ENCODE measurements around the gene HNMT. TPM values are rescaled to one million over a fixed set of nuclear protein-coding genes. Genes with fewer than 3 reads are reported as not detected.

HNMT gene
- total RNA-seq, 1 experiment from 2014 or later, result 3.1 TPM

DNA sequence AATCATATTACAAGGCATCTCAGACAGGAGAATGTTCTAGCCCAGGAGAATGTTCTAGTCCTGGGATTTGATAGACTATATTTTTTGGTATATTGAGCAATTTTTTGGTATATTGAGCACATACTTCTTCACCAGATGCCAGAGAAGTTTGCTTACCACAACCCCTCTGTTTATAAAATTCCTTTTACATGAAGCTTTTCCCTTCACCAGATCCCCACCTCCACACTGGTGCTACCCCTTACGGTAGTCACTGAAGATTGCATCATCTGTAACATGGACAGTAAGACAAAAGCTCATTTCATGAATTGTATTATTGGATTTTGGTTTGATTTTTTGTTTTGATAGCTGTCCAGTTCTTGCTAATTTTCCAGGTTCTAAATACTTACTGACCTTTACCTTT is 7.2 kb upstream of the HNMT start:
- no peak for ATAC-seq
- POLR2A ChIA-PET, result no interaction called here
- H3K4me3 Mint-ChIP-seq, result no peak overlapping the region
- H3K27ac Mint-ChIP-seq, result no peak overlapping the region
- no peak for DNase-seq (ENCODE audit: low spot score)
- H3K4me1 Mint-ChIP-seq, result peaks cover 18% of the 10 kb centered on the region
- H3K36me3 Mint-ChIP-seq, result no peaks in the 10 kb centered on the region
- peak; percentile 97 for TF ChIP-seq GABPB1 (CRISPR knock-in tag; IDR thresholded peaks at IDR 0.05)
- TF ChIP-seq, protein P1, sequence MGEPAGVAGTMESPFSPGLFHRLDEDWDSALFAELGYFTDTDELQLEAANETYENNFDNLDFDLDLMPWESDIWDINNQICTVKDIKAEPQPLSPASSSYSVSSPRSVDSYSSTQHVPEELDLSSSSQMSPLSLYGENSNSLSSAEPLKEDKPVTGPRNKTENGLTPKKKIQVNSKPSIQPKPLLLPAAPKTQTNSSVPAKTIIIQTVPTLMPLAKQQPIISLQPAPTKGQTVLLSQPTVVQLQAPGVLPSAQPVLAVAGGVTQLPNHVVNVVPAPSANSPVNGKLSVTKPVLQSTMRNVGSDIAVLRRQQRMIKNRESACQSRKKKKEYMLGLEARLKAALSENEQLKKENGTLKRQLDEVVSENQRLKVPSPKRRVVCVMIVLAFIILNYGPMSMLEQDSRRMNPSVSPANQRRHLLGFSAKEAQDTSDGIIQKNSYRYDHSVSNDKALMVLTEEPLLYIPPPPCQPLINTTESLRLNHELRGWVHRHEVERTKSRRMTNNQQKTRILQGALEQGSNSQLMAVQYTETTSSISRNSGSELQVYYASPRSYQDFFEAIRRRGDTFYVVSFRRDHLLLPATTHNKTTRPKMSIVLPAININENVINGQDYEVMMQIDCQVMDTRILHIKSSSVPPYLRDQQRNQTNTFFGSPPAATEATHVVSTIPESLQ (CRISPR knock-in tag; IDR thresholded peaks at IDR 0.05), result no peak
- peaks cover 4% of the 10 kb centered on the region for H3K9me3 Mint-ChIP-seq
- no peaks in the 10 kb centered on the region for H3K27me3 Mint-ChIP-seq (ENCODE audit: low read depth)
- CTCF ChIA-PET, result no interaction called here

DNA sequence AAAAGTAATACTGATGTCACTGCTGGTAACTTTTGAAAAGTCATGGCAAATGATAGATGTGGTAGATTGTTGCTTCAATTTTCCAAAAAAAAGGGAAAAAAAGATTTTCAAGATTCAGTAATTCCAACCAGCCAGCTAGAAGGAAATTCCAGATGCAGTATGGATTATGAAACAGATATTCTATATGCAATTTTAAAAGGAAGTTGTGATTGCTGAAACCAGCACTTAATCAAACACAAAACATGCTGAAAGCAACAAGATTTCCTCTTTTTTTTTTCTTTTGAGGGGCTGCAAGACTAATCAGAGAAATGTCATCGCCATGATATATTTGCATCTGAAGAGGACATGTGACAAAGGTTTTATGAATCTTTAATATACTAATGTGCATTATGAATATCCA is 5.1 kb upstream of the HNMT start:
- DNase-seq (ENCODE audit: low spot score) (no peak), ATAC-seq (no peak)
- POLR2A ChIA-PET, result no interaction called here
- Mint-ChIP-seq H3K9me3 (peaks cover 4% of the 10 kb centered on the region), H3K36me3 (no peaks in the 10 kb centered on the region), H3K27me3 (ENCODE audit: low read depth) (no peaks in the 10 kb centered on the region), H3K4me1 (peaks cover 20% of the 10 kb centered on the region), H3K27ac (no peak overlapping the region), H3K4me3 (no peak overlapping the region)
- CTCF ChIA-PET, result no interaction called here
- no peak for TF ChIP-seq TEAD4 (CRISPR knock-in tag; IDR thresholded peaks at IDR 0.05)
- TF ChIP-seq FOXJ3 (CRISPR knock-in tag; IDR thresholded peaks at IDR 0.05; ENCODE audit: borderline replicate concordance), result no peak
- TF ChIP-seq, protein P2, sequence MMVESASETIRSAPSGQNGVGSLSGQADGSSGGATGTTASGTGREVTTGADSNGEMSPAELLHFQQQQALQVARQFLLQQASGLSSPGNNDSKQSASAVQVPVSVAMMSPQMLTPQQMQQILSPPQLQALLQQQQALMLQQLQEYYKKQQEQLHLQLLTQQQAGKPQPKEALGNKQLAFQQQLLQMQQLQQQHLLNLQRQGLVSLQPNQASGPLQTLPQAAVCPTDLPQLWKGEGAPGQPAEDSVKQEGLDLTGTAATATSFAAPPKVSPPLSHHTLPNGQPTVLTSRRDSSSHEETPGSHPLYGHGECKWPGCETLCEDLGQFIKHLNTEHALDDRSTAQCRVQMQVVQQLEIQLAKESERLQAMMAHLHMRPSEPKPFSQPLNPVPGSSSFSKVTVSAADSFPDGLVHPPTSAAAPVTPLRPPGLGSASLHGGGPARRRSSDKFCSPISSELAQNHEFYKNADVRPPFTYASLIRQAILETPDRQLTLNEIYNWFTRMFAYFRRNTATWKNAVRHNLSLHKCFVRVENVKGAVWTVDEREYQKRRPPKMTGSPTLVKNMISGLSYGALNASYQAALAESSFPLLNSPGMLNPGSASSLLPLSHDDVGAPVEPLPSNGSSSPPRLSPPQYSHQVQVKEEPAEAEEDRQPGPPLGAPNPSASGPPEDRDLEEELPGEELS (CRISPR knock-in tag; IDR thresholded peaks at IDR 0.05), result no peak
- TF ChIP-seq ZNF423 (CRISPR knock-in tag; IDR thresholded peaks at IDR 0.05), result no peak
- TF ChIP-seq, protein P3, sequence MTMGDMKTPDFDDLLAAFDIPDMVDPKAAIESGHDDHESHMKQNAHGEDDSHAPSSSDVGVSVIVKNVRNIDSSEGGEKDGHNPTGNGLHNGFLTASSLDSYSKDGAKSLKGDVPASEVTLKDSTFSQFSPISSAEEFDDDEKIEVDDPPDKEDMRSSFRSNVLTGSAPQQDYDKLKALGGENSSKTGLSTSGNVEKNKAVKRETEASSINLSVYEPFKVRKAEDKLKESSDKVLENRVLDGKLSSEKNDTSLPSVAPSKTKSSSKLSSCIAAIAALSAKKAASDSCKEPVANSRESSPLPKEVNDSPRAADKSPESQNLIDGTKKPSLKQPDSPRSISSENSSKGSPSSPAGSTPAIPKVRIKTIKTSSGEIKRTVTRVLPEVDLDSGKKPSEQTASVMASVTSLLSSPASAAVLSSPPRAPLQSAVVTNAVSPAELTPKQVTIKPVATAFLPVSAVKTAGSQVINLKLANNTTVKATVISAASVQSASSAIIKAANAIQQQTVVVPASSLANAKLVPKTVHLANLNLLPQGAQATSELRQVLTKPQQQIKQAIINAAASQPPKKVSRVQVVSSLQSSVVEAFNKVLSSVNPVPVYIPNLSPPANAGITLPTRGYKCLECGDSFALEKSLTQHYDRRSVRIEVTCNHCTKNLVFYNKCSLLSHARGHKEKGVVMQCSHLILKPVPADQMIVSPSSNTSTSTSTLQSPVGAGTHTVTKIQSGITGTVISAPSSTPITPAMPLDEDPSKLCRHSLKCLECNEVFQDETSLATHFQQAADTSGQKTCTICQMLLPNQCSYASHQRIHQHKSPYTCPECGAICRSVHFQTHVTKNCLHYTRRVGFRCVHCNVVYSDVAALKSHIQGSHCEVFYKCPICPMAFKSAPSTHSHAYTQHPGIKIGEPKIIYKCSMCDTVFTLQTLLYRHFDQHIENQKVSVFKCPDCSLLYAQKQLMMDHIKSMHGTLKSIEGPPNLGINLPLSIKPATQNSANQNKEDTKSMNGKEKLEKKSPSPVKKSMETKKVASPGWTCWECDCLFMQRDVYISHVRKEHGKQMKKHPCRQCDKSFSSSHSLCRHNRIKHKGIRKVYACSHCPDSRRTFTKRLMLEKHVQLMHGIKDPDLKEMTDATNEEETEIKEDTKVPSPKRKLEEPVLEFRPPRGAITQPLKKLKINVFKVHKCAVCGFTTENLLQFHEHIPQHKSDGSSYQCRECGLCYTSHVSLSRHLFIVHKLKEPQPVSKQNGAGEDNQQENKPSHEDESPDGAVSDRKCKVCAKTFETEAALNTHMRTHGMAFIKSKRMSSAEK (CRISPR knock-in tag; IDR thresholded peaks at IDR 0.05; ENCODE audit: borderline replicate concordance), result no peak
- no peak for TF ChIP-seq MXD4 (CRISPR knock-in tag; IDR thresholded peaks at IDR 0.05; ENCODE audit: borderline replicate concordance)
- TF ChIP-seq, protein P4, sequence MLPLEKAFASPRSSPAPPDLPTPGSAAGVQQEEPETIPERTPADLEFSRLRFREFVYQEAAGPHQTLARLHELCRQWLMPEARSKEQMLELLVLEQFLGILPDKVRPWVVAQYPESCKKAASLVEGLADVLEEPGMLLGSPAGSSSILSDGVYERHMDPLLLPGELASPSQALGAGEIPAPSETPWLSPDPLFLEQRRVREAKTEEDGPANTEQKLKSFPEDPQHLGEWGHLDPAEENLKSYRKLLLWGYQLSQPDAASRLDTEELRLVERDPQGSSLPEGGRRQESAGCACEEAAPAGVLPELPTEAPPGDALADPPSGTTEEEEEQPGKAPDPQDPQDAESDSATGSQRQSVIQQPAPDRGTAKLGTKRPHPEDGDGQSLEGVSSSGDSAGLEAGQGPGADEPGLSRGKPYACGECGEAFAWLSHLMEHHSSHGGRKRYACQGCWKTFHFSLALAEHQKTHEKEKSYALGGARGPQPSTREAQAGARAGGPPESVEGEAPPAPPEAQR (CRISPR knock-in tag; IDR thresholded peaks at IDR 0.05), result no peak
- TF ChIP-seq, protein P5, sequence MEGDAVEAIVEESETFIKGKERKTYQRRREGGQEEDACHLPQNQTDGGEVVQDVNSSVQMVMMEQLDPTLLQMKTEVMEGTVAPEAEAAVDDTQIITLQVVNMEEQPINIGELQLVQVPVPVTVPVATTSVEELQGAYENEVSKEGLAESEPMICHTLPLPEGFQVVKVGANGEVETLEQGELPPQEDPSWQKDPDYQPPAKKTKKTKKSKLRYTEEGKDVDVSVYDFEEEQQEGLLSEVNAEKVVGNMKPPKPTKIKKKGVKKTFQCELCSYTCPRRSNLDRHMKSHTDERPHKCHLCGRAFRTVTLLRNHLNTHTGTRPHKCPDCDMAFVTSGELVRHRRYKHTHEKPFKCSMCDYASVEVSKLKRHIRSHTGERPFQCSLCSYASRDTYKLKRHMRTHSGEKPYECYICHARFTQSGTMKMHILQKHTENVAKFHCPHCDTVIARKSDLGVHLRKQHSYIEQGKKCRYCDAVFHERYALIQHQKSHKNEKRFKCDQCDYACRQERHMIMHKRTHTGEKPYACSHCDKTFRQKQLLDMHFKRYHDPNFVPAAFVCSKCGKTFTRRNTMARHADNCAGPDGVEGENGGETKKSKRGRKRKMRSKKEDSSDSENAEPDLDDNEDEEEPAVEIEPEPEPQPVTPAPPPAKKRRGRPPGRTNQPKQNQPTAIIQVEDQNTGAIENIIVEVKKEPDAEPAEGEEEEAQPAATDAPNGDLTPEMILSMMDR (IDR thresholded peaks at IDR 0.05), result no peak
- TF ChIP-seq TP53 (CRISPR knock-in tag; IDR thresholded peaks at IDR 0.05), result no peak
- TF ChIP-seq ATF1 (CRISPR knock-in tag; IDR thresholded peaks at IDR 0.05), result no peak
- TF ChIP-seq, protein P6, sequence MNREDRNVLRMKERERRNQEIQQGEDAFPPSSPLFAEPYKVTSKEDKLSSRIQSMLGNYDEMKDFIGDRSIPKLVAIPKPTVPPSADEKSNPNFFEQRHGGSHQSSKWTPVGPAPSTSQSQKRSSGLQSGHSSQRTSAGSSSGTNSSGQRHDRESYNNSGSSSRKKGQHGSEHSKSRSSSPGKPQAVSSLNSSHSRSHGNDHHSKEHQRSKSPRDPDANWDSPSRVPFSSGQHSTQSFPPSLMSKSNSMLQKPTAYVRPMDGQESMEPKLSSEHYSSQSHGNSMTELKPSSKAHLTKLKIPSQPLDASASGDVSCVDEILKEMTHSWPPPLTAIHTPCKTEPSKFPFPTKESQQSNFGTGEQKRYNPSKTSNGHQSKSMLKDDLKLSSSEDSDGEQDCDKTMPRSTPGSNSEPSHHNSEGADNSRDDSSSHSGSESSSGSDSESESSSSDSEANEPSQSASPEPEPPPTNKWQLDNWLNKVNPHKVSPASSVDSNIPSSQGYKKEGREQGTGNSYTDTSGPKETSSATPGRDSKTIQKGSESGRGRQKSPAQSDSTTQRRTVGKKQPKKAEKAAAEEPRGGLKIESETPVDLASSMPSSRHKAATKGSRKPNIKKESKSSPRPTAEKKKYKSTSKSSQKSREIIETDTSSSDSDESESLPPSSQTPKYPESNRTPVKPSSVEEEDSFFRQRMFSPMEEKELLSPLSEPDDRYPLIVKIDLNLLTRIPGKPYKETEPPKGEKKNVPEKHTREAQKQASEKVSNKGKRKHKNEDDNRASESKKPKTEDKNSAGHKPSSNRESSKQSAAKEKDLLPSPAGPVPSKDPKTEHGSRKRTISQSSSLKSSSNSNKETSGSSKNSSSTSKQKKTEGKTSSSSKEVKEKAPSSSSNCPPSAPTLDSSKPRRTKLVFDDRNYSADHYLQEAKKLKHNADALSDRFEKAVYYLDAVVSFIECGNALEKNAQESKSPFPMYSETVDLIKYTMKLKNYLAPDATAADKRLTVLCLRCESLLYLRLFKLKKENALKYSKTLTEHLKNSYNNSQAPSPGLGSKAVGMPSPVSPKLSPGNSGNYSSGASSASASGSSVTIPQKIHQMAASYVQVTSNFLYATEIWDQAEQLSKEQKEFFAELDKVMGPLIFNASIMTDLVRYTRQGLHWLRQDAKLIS (CRISPR knock-in tag; IDR thresholded peaks at IDR 0.05; ENCODE audit: borderline replicate concordance), result no peak
- TF ChIP-seq RELA (CRISPR knock-in tag; IDR thresholded peaks at IDR 0.05; ENCODE audit: borderline replicate concordance), result no peak
- TF ChIP-seq NR2C2 (CRISPR knock-in tag; IDR thresholded peaks at IDR 0.05), result no peak
- TF ChIP-seq, protein P7, sequence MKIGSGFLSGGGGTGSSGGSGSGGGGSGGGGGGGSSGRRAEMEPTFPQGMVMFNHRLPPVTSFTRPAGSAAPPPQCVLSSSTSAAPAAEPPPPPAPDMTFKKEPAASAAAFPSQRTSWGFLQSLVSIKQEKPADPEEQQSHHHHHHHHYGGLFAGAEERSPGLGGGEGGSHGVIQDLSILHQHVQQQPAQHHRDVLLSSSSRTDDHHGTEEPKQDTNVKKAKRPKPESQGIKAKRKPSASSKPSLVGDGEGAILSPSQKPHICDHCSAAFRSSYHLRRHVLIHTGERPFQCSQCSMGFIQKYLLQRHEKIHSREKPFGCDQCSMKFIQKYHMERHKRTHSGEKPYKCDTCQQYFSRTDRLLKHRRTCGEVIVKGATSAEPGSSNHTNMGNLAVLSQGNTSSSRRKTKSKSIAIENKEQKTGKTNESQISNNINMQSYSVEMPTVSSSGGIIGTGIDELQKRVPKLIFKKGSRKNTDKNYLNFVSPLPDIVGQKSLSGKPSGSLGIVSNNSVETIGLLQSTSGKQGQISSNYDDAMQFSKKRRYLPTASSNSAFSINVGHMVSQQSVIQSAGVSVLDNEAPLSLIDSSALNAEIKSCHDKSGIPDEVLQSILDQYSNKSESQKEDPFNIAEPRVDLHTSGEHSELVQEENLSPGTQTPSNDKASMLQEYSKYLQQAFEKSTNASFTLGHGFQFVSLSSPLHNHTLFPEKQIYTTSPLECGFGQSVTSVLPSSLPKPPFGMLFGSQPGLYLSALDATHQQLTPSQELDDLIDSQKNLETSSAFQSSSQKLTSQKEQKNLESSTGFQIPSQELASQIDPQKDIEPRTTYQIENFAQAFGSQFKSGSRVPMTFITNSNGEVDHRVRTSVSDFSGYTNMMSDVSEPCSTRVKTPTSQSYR (CRISPR knock-in tag; IDR thresholded peaks at IDR 0.05), result no peak
- no peak for TF ChIP-seq ESRRA (CRISPR knock-in tag; IDR thresholded peaks at IDR 0.05; ENCODE audit: borderline replicate concordance)

All from WTC11 (cell line).